Measurements from ENCODE around the gene CALD1. TPM values are rescaled to one million over a fixed set of nuclear protein-coding genes. Genes with fewer than 3 reads are reported as not detected.

Gene CALD1
- total RNA-seq, 1 experiment from 2014 or later: 1.0 TPM

DNA sequence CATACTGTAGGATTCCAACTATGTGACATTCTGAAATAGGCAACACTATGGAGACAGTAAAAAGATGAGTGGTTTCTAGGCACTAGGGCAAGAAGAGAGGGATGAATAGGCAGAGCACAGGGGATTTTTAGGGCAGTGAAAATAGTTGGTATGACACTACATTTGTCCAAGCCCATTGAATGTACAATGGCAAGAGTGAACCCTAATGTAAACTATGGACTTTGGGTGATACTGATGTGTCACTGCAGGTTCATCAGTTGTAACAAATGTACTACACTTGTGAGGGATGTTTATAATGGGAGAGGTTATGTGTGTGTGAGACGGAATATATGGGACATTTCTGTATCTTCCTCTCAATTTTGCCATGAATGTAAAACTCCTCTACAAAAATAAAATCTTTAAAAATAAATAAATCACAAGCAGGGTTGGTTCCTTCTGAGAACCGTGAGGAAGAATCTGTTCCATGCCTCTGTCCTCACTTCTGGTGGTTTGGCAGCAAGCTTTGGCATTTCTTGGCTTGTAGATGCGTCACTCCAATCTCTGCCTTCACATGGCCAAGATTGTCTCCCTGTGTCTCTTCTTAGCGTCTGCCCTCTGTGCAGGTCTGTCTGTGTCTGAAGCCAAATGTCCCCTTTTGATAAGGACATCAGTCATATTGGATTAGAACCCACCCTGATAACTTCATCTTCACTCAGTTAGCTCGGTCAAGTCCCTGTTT is 123.8 kb downstream of the CALD1 start:
- no peak overlapping the region for H3K4me3 ChIP-seq (ENCODE audit: low read length)
- H3K9me2 ChIP-seq (replicated peaks; ENCODE audit: insufficient read depth, low read length): no peaks in the 10 kb centered on the region
- H3K27me3 ChIP-seq (ENCODE audit: low read length): no peaks in the 10 kb centered on the region
- no peak overlapping the region for H3K4me2 ChIP-seq (ENCODE audit: low read depth, low read length, poor library complexity, severe bottlenecking)
- no peaks in the 10 kb centered on the region for H3K79me2 ChIP-seq (ENCODE audit: low read length)
- H3K4me1 ChIP-seq (ENCODE audit: low read length): no peaks in the 10 kb centered on the region
- no peak overlapping the region for H3K9ac ChIP-seq (ENCODE audit: low read length)
- no peak overlapping the region for H2AFZ ChIP-seq (ENCODE audit: low read length)
- H3K9me3 ChIP-seq (ENCODE audit: low read length): no peaks in the 10 kb centered on the region
- H3K27ac ChIP-seq (ENCODE audit: low read length): no peak overlapping the region
- no peak for DNase-seq
- no peaks in the 10 kb centered on the region for H4K20me1 ChIP-seq (ENCODE audit: insufficient read depth, low read depth, low read length)
- H3K36me3 ChIP-seq (ENCODE audit: insufficient read depth, low read length): no peaks in the 10 kb centered on the region

DNA sequence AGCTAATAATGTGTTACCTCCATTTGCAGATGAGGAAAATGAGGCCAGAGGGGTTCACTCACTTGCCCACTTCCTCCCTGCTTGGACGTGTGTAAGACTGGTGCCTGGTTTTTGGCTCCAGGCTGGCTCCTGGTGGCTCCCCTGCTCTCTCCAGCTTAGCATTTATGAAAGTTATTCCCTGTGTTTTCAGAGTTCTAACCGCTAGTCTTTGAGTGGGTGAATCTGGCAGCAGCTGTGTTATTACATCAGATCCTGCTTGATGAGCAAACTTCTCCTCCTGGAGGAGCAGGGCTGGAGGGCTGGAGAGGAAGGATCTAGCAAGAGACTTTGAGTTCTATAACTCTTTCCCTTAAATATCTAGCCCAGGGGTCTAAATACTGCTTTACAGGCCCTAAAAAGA is 125.9 kb downstream of the CALD1 start:
- no peaks in the 10 kb centered on the region for H3K9me2 ChIP-seq (replicated peaks; ENCODE audit: insufficient read depth, low read length)
- H3K9me3 ChIP-seq (ENCODE audit: low read length): no peaks in the 10 kb centered on the region
- no peak for DNase-seq
- no peaks in the 10 kb centered on the region for H3K79me2 ChIP-seq (ENCODE audit: low read length)
- no peak overlapping the region for H3K4me3 ChIP-seq (ENCODE audit: low read length)
- no peak overlapping the region for H2AFZ ChIP-seq (ENCODE audit: low read length)
- H4K20me1 ChIP-seq (ENCODE audit: insufficient read depth, low read depth, low read length): no peaks in the 10 kb centered on the region
- H3K4me2 ChIP-seq (ENCODE audit: low read depth, low read length, poor library complexity, severe bottlenecking): no peak overlapping the region
- no peaks in the 10 kb centered on the region for H3K27me3 ChIP-seq (ENCODE audit: low read length)
- H3K36me3 ChIP-seq (ENCODE audit: insufficient read depth, low read length): no peaks in the 10 kb centered on the region
- H3K4me1 ChIP-seq (ENCODE audit: low read length): no peaks in the 10 kb centered on the region
- H3K9ac ChIP-seq (ENCODE audit: low read length): no peak overlapping the region
- H3K27ac ChIP-seq (ENCODE audit: low read length): no peak overlapping the region

DNA sequence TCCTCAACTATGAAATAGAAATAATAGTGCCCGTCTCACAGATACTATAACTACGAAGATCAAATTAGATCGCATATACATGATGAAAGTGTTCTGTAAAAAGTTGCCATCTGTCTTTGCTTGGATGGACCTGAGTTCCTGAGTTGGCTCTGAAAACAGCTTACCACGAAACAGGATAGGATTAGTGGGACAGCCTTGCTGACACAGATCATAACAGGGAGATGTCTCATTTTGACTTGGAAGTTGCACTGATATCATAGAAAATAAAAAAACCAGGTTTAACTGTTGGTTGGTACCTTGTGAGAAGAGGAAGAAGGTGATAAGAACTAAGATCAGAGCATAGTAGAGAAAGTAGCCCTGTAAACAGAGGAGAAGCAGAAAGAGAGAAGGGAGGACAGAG is 127.6 kb downstream of the CALD1 start:
- H3K9me3 ChIP-seq (ENCODE audit: low read length): no peaks in the 10 kb centered on the region
- no peaks in the 10 kb centered on the region for H4K20me1 ChIP-seq (ENCODE audit: insufficient read depth, low read depth, low read length)
- no peaks in the 10 kb centered on the region for H3K27me3 ChIP-seq (ENCODE audit: low read length)
- H3K9ac ChIP-seq (ENCODE audit: low read length): no peak overlapping the region
- no peaks in the 10 kb centered on the region for H3K36me3 ChIP-seq (ENCODE audit: insufficient read depth, low read length)
- DNase-seq: no peak
- H3K27ac ChIP-seq (ENCODE audit: low read length): no peak overlapping the region
- no peaks in the 10 kb centered on the region for H3K79me2 ChIP-seq (ENCODE audit: low read length)
- H3K4me2 ChIP-seq (ENCODE audit: low read depth, low read length, poor library complexity, severe bottlenecking): no peak overlapping the region
- H3K9me2 ChIP-seq (replicated peaks; ENCODE audit: insufficient read depth, low read length): no peaks in the 10 kb centered on the region
- H3K4me1 ChIP-seq (ENCODE audit: low read length): peaks cover 8% of the 10 kb centered on the region
- H3K4me3 ChIP-seq (ENCODE audit: low read length): no peak overlapping the region
- H2AFZ ChIP-seq (ENCODE audit: low read length): no peak overlapping the region

DNA sequence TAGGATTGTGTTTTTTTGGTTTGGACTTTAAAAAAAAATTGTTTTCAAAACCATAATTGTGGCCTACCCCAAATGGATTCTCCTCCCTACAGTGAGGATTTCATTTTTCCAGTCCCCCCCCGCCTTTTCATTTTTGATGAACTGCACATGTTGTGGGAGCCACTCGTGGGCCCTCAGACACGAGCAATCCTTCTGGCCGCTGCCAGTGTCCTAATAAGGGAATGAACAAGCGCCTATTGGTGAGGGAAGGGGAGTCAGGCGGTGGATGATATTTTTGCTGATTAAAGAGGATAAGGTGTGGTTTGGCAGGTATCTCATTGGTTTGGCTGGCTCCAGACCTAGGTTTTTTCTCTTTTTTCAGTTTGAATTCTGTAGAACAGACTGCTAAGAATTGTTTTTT is 128.2 kb downstream of the CALD1 start:
- Histone ChIP-seq H3K4me2 (ENCODE audit: low read depth, low read length, poor library complexity, severe bottlenecking) (no peak overlapping the region), H3K36me3 (ENCODE audit: insufficient read depth, low read length) (no peaks in the 10 kb centered on the region), H3K4me3 (ENCODE audit: low read length) (no peak overlapping the region), H3K9me3 (ENCODE audit: low read length) (no peaks in the 10 kb centered on the region), H3K79me2 (ENCODE audit: low read length) (no peaks in the 10 kb centered on the region), H4K20me1 (ENCODE audit: insufficient read depth, low read depth, low read length) (no peaks in the 10 kb centered on the region), H2AFZ (ENCODE audit: low read length) (no peak overlapping the region), H3K9ac (ENCODE audit: low read length) (no peak overlapping the region), H3K4me1 (ENCODE audit: low read length) (peaks cover 8% of the 10 kb centered on the region), H3K27ac (ENCODE audit: low read length) (no peak overlapping the region), H3K9me2 (replicated peaks; ENCODE audit: insufficient read depth, low read length) (no peaks in the 10 kb centered on the region), H3K27me3 (ENCODE audit: low read length) (no peaks in the 10 kb centered on the region)
- no peak for DNase-seq

DNA sequence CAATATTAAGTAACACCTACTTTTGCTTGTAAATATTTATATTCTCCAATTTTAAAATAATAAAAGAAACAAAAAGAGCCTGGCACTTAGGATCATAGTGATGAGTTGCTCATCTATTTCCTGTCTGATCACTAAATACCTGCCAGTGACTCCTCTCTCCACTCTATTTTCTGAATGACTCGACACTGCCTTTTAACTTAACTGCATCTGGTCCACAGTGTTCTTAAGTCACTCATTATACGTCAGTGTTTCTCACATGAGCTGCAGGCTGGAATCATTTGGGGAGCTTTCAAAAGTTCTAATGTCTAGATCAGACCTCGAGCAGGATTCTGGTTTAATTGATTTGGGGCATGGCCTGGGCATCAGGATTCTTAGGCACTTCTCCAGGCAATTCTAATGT is 128.9 kb downstream of the CALD1 start:
- DNase-seq: no peak
- no peak overlapping the region for H2AFZ ChIP-seq (ENCODE audit: low read length)
- no peaks in the 10 kb centered on the region for H3K79me2 ChIP-seq (ENCODE audit: low read length)
- H3K36me3 ChIP-seq (ENCODE audit: insufficient read depth, low read length): no peaks in the 10 kb centered on the region
- no peak overlapping the region for H3K27ac ChIP-seq (ENCODE audit: low read length)
- H3K9me3 ChIP-seq (ENCODE audit: low read length): no peaks in the 10 kb centered on the region
- H3K4me3 ChIP-seq (ENCODE audit: low read length): no peak overlapping the region
- H3K9me2 ChIP-seq (replicated peaks; ENCODE audit: insufficient read depth, low read length): no peaks in the 10 kb centered on the region
- H4K20me1 ChIP-seq (ENCODE audit: insufficient read depth, low read depth, low read length): no peaks in the 10 kb centered on the region
- H3K27me3 ChIP-seq (ENCODE audit: low read length): no peaks in the 10 kb centered on the region
- H3K9ac ChIP-seq (ENCODE audit: low read length): no peak overlapping the region
- peaks cover 8% of the 10 kb centered on the region for H3K4me1 ChIP-seq (ENCODE audit: low read length)
- no peak overlapping the region for H3K4me2 ChIP-seq (ENCODE audit: low read depth, low read length, poor library complexity, severe bottlenecking)

DNA sequence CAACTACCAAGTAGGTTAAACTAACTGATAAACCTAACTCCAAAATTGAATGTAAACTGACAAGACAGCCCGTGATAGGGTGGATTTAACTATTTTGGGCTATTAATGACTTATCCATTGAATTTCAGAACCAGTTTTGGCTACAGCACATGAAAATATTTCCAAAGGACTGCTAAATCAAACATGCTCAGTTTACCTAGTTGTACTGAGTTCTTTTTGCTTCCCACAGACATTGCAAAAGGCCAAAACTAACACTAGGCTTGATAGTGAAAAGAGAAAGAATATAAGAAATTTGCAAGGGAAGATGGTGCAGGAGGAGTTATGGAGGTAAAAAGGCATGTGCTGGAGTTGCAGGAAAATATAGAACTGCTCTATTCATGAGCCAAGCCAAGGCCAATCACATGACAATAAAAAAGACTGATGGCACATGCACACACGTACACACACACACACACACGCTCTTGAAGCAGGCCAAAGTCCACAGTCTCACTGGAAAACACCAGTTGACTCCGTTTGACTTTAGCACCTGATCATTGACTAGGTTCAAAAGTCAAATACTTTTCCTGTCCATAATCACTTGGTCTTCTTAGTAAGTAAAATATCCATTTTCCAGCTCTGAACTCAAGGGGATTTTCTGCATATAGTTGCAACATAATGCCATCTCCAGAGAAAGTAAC is 130.9 kb downstream of the CALD1 start:
- Histone ChIP-seq H3K4me2 (ENCODE audit: low read depth, low read length, poor library complexity, severe bottlenecking) (peak overlapping the region; percentile 38), H3K36me3 (ENCODE audit: insufficient read depth, low read length) (no peaks in the 10 kb centered on the region), H2AFZ (ENCODE audit: low read length) (peak overlapping the region; percentile 33; the same call in 1 of the 2 replicates), H3K4me3 (ENCODE audit: low read length) (no peak overlapping the region), H3K27me3 (ENCODE audit: low read length) (no peaks in the 10 kb centered on the region), H3K27ac (ENCODE audit: low read length) (no peak overlapping the region), H3K9ac (ENCODE audit: low read length) (no peak overlapping the region), H3K79me2 (ENCODE audit: low read length) (no peaks in the 10 kb centered on the region), H3K4me1 (ENCODE audit: low read length) (peaks cover 8% of the 10 kb centered on the region), H4K20me1 (ENCODE audit: insufficient read depth, low read depth, low read length) (no peaks in the 10 kb centered on the region), H3K9me2 (replicated peaks; ENCODE audit: insufficient read depth, low read length) (no peaks in the 10 kb centered on the region), H3K9me3 (ENCODE audit: low read length) (no peaks in the 10 kb centered on the region)
- DNase-seq: no peak

DNA sequence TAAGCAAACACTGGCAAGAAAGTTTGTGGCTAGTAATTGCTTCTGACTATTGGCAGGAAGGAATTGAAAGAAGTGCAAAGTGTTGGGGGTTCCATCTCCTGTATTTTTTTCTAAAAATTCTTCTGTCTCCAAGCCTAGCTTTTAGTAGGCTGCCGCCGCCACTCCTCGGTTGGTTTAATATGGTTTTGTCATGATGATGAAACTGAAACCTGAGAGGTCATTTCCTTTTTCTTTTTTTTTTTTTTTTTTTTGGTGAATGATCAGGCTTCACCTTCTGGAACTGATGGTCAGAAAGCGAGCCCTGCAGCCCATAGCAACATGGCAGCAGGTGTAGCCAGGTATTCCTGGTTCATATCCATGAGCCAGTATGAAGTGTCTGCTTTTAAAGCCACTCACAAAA is 131.5 kb downstream of the CALD1 start:
- Histone ChIP-seq H3K9me3 (ENCODE audit: low read length) (no peaks in the 10 kb centered on the region), H3K9ac (ENCODE audit: low read length) (no peak overlapping the region), H2AFZ (ENCODE audit: low read length) (peak overlapping the region; percentile 33; the same call in 1 of the 2 replicates), H3K79me2 (ENCODE audit: low read length) (no peaks in the 10 kb centered on the region), H3K27me3 (ENCODE audit: low read length) (no peaks in the 10 kb centered on the region), H3K4me3 (ENCODE audit: low read length) (no peak overlapping the region), H3K4me1 (ENCODE audit: low read length) (peaks cover 8% of the 10 kb centered on the region), H3K27ac (ENCODE audit: low read length) (no peak overlapping the region), H3K9me2 (replicated peaks; ENCODE audit: insufficient read depth, low read length) (no peaks in the 10 kb centered on the region), H4K20me1 (ENCODE audit: insufficient read depth, low read depth, low read length) (no peaks in the 10 kb centered on the region), H3K36me3 (ENCODE audit: insufficient read depth, low read length) (no peaks in the 10 kb centered on the region), H3K4me2 (ENCODE audit: low read depth, low read length, poor library complexity, severe bottlenecking) (peak overlapping the region; percentile 38)
- peak; percentile 56 for DNase-seq

DNA sequence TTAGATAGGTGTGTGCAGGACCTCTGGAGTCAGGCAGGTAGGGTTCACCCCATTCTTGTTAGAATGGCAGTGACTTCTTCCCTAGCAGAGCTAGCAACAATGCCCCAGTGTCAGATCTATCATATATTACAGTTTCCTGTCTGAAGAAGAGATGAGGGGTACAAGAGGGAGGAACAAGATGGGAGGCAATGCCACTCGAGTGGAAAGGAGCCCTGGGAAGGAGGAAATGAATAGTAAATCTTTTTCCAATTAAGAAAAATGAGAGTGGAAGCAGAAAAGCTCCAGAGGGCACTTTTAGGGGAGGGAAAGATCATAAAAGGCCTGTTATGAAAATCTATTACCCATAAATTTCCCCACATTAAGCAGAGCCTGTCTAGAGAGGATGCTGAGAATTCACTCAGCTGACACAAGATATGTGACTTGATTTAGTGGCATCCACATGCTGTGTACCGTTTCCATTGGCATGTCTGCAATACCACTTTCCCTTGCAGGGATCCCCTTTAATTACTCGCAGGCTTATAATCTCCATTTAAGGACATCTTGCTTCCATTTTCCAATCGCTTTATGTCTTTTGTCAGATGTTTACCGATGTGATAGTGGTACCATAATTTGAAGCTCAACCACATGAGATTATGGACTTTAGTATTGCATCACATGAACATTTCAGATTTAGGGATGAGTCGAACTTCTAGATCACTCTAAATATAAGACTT is 136.9 kb downstream of the CALD1 start:
- no peaks in the 10 kb centered on the region for H3K9me2 ChIP-seq (replicated peaks; ENCODE audit: insufficient read depth, low read length)

More for the DNA sequence above, 136.9 kb downstream of the CALD1 start:
- H3K4me2 ChIP-seq (ENCODE audit: low read depth, low read length, poor library complexity, severe bottlenecking): no peak overlapping the region
- no peak overlapping the region for H2AFZ ChIP-seq (ENCODE audit: low read length)
- no peak overlapping the region for H3K27ac ChIP-seq (ENCODE audit: low read length)
- no peaks in the 10 kb centered on the region for H3K9me3 ChIP-seq (ENCODE audit: low read length)
- no peaks in the 10 kb centered on the region for H3K79me2 ChIP-seq (ENCODE audit: low read length)
- H4K20me1 ChIP-seq (ENCODE audit: insufficient read depth, low read depth, low read length): no peaks in the 10 kb centered on the region
- no peaks in the 10 kb centered on the region; the same call in 1 of the 2 replicates for H3K4me1 ChIP-seq (ENCODE audit: low read length)
- no peak overlapping the region for H3K9ac ChIP-seq (ENCODE audit: low read length)
- H3K36me3 ChIP-seq (ENCODE audit: insufficient read depth, low read length): no peaks in the 10 kb centered on the region
- no peak for DNase-seq
- no peaks in the 10 kb centered on the region for H3K27me3 ChIP-seq (ENCODE audit: low read length)
- no peak overlapping the region for H3K4me3 ChIP-seq (ENCODE audit: low read length)

All from Karpas-422 (cell line).